PC-3 (cell line): ENCODE results near the gene CLIC4.

Source experiments
- CTCF ChIP-seq: fragments of 300-600 bp; sonication (generic); conservative IDR thresholded peaks from 2 replicates; pipeline ENCODE4 v1.5.1; 2017; ENCODE audit warnings: antibody characterized with exemption, low read depth, mild to moderate bottlenecking, low read length
- EZH2phosphoT487 ChIP-seq: fragments of 300-600 bp; sonication (generic); IDR thresholded peaks from 2 replicates; pipeline ENCODE4 v1.6.1; 2018; ENCODE audit warnings: mild to moderate bottlenecking, antibody characterized with exemption, low read length, borderline replicate concordance

DNA sequence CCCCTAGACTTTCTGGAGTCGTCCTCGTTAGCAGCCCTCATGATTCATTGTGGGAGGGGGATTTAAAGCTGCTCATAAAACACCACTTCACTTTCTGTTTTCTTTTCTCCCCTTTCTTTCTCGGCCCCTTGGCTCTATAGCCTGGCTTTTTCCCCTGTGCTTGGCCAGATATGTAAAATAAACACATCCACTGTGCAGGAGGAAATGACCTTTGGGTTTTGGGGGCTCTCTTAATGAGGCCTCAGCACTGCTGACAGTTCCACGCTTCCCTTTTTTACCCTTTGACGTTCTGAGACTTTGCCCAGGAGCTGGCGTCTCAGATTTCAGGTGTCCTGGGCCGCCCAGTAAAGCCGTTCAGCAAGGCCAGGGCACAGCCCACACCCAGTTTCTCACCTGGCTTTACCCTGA, 119.1 kb downstream of the CLIC4 start:
- TF ChIP-seq CTCF: no peak
- no peak for TF ChIP-seq EZH2phosphoT487
